ENCODE measurements around the gene COG2.

The COG2 gene

GRCh38 chr1:230717251-230717650, 75.0 kb downstream of the COG2 start:
- TF ChIP-seq POLR2AphosphoS5 (IDR thresholded peaks at IDR 0.05; ENCODE audit: low read depth, low read length), result no peak
- no peak for TF ChIP-seq REST (IDR thresholded peaks at IDR 0.05; ENCODE audit: insufficient read depth in 1 of 2, low read depth in 2 of 2, low read length in 2 of 2)
- no peak for TF ChIP-seq TAF1 (IDR thresholded peaks at IDR 0.05; ENCODE audit: borderline replicate concordance, insufficient read depth, low read length)
- TF ChIP-seq SIN3A (IDR thresholded peaks at IDR 0.05; ENCODE audit: borderline replicate concordance, insufficient read depth, low read length), result no peak
- TF ChIP-seq FOXP2 (optimal IDR thresholded peaks at IDR 0.05; ENCODE audit: borderline replicate concordance, extremely low read depth, extremely low read length, insufficient read depth), result no peak

- TF ChIP-seq POLR2AphosphoS5 (IDR thresholded peaks at IDR 0.05; ENCODE audit: low read depth, low read length), result no peak
These were observed 83.2 kb downstream of the COG2 start for GRCh38 chr1:230725256-230726012.

GRCh38 chr1:230728710-230729392, 86.6 kb downstream of the COG2 start:
- TF ChIP-seq TAF1 (IDR thresholded peaks at IDR 0.05; ENCODE audit: borderline replicate concordance, insufficient read depth, low read length) (no peak), SIN3A (IDR thresholded peaks at IDR 0.05; ENCODE audit: borderline replicate concordance, insufficient read depth, low read length) (no peak), FOXP2 (optimal IDR thresholded peaks at IDR 0.05; ENCODE audit: borderline replicate concordance, extremely low read depth, extremely low read length, insufficient read depth) (no peak), REST (IDR thresholded peaks at IDR 0.05; ENCODE audit: insufficient read depth in 1 of 2, low read depth in 2 of 2, low read length in 2 of 2) (no peak), POLR2AphosphoS5 (IDR thresholded peaks at IDR 0.05; ENCODE audit: low read depth, low read length) (no peak)

- TF ChIP-seq TAF1 (IDR thresholded peaks at IDR 0.05; ENCODE audit: borderline replicate concordance, insufficient read depth, low read length) (no peak), SIN3A (IDR thresholded peaks at IDR 0.05; ENCODE audit: borderline replicate concordance, insufficient read depth, low read length) (no peak), FOXP2 (optimal IDR thresholded peaks at IDR 0.05; ENCODE audit: borderline replicate concordance, extremely low read depth, extremely low read length, insufficient read depth) (no peak), REST (IDR thresholded peaks at IDR 0.05; ENCODE audit: insufficient read depth in 1 of 2, low read depth in 2 of 2, low read length in 2 of 2) (no peak), POLR2AphosphoS5 (IDR thresholded peaks at IDR 0.05; ENCODE audit: low read depth, low read length) (no peak)
These were observed 88.7 kb downstream of the COG2 start for GRCh38 chr1:230730977-230731376.

- TF ChIP-seq TAF1 (IDR thresholded peaks at IDR 0.05; ENCODE audit: borderline replicate concordance, insufficient read depth, low read length) (no peak), POLR2AphosphoS5 (IDR thresholded peaks at IDR 0.05; ENCODE audit: low read depth, low read length) (no peak), REST (IDR thresholded peaks at IDR 0.05; ENCODE audit: insufficient read depth in 1 of 2, low read depth in 2 of 2, low read length in 2 of 2) (no peak), SIN3A (IDR thresholded peaks at IDR 0.05; ENCODE audit: borderline replicate concordance, insufficient read depth, low read length) (no peak), FOXP2 (optimal IDR thresholded peaks at IDR 0.05; ENCODE audit: borderline replicate concordance, extremely low read depth, extremely low read length, insufficient read depth) (no peak)
These were observed 93.2 kb downstream of the COG2 start for GRCh38 chr1:230735447-230735846.
